Activated T-cell treated with anti-CD3 and anti-CD28 coated beads for 4 hours (primary cell): ENCODE results near the gene OR10T2.
"Not testable (repeated sequence)": the region's sequence is repeated elsewhere in the genome, so short reads cannot be mapped to it uniquely, and the experiment has no call there.

Source experiments
- DNase-seq: peaks from one replicate; pipeline ENCODE4 v3.0.0-alpha.2; 2020

The OR10T2 gene

GRCh38 chr1:158355773-158356285, 43.4 kb downstream of the OR10T2 start:
- no peak for DNase-seq

- no peak for DNase-seq
These were observed 45.0 kb downstream of the OR10T2 start for GRCh38 chr1:158354255-158354654.

- DNase-seq = no peak
These were observed 45.8 kb downstream of the OR10T2 start, which contains the start of gene CD1E for GRCh38 chr1:158353303-158354075. Gene CD1E (plus strand): TSS chr1:158353894. CDS start chr1:158353989, 95 bp downstream.

- not testable (repeated sequence) for DNase-seq
These were observed 50.3 kb downstream of the OR10T2 start for GRCh38 chr1:158348946-158349345.
